IgD-negative memory B cell (primary cell): Measurements from ENCODE around the gene ZNF362. TPM values are rescaled to one million over a fixed set of nuclear protein-coding genes. Genes with fewer than 3 reads are reported as not detected.
A peak's percentile ranks its signal among the peaks of the same experiment; 100 is the strongest.

Experiments
- H3K27ac Mint-ChIP-seq, 3 donors: one replicate each; pipeline ENCODE4 v1.8.0; 2020 to 2022; ENCODE audit warnings: mild to moderate bottlenecking in 3 of 3, mixed read lengths in 3 of 3, moderate library complexity in 1 of 3
- H3K27me3 Mint-ChIP-seq: one replicate; pipeline ENCODE4 v1.8.0; 2021; ENCODE audit warnings: mixed read lengths
- H3K36me3 Mint-ChIP-seq: one replicate; pipeline ENCODE4 v1.8.0; 2020; ENCODE audit warnings: mild to moderate bottlenecking, mixed read lengths
- H3K4me1 Mint-ChIP-seq, 3 donors: one replicate each; pipeline ENCODE4 v1.8.0; 2020 to 2022; ENCODE audit warnings: mixed read lengths in 3 of 3, mild to moderate bottlenecking in 1 of 3
- H3K4me3 Mint-ChIP-seq, 4 donors: one replicate each; pipeline ENCODE4 v1.8.0; 2020 to 2022; ENCODE audit warnings: mild to moderate bottlenecking in 4 of 4, mixed read lengths in 4 of 4, moderate library complexity in 3 of 4
- H3K9me3 Mint-ChIP-seq, 3 donors: one replicate each; pipeline ENCODE4 v1.8.0; 2020 to 2021; ENCODE audit warnings: mixed read lengths in 3 of 3, mild to moderate bottlenecking in 1 of 3
- polyA plus RNA-seq: library from polyadenylated mRNA; unstranded; fragments of 300-500 nt; fragmentation: Illumina TruSeq; gene quantifications from one replicate; pipeline ENCODE4 v1.2.3, GENCODE V29; 2021

ZNF362 gene
- polyA plus RNA-seq, 1 donor from 2014 or later, result 20.4 TPM

GRCh38 chr1:33323663-33324477, 67.6 kb downstream of the ZNF362 start:
- no peaks in the 10 kb centered on the region for H3K27me3 Mint-ChIP-seq
- H3K4me3 Mint-ChIP-seq, result no peak overlapping the region
- H3K36me3 Mint-ChIP-seq, result peaks cover 4% of the 10 kb centered on the region
- H3K4me1 Mint-ChIP-seq, result peaks cover 0 to 2% (median 0%) of the 10 kb centered on the region in 3 donors
- H3K9me3 Mint-ChIP-seq, result no peaks in the 10 kb centered on the region
- no peak overlapping the region for H3K27ac Mint-ChIP-seq

GRCh38 chr1:33324677-33325575, 68.6 kb downstream of the ZNF362 start:
- no peaks in the 10 kb centered on the region for H3K27me3 Mint-ChIP-seq
- H3K4me3 Mint-ChIP-seq, result no peak overlapping the region
- peaks cover 4% of the 10 kb centered on the region for H3K36me3 Mint-ChIP-seq
- no peak overlapping the region for H3K27ac Mint-ChIP-seq
- H3K4me1 Mint-ChIP-seq, result peaks cover 0 to 2% (median 0%) of the 10 kb centered on the region in 3 donors
- no peaks in the 10 kb centered on the region for H3K9me3 Mint-ChIP-seq

GRCh38 chr1:33326785-33327184, 70.5 kb downstream of the ZNF362 start:
- Mint-ChIP-seq H3K4me3 (no peak overlapping the region), H3K9me3 (no peaks in the 10 kb centered on the region), H3K36me3 (peaks cover 1% of the 10 kb centered on the region), H3K27ac (no peak overlapping the region), H3K27me3 (no peaks in the 10 kb centered on the region), H3K4me1 (peaks cover 0 to 2% (median 0%) of the 10 kb centered on the region in 3 donors)

- peaks cover 0 to 2% (median 0%) of the 10 kb centered on the region in 3 donors for H3K4me1 Mint-ChIP-seq
- no peaks in the 10 kb centered on the region for H3K9me3 Mint-ChIP-seq
- H3K27me3 Mint-ChIP-seq, result no peaks in the 10 kb centered on the region
- H3K36me3 Mint-ChIP-seq, result peaks cover 1% of the 10 kb centered on the region
- H3K27ac Mint-ChIP-seq, result no peak overlapping the region
- no peak overlapping the region for H3K4me3 Mint-ChIP-seq
These were observed 71.5 kb downstream of the ZNF362 start for GRCh38 chr1:33327587-33328325.

- Mint-ChIP-seq H3K27me3 (no peaks in the 10 kb centered on the region), H3K4me1 (peaks cover 0 to 3% (median 0%) of the 10 kb centered on the region in 3 donors), H3K4me3 (no peak overlapping the region), H3K9me3 (no peaks in the 10 kb centered on the region), H3K36me3 (peaks cover 1% of the 10 kb centered on the region), H3K27ac (no peak overlapping the region)
These were observed 72.5 kb downstream of the ZNF362 start for GRCh38 chr1:33328817-33329216.

- Mint-ChIP-seq H3K27ac (no peak overlapping the region), H3K36me3 (peaks cover 1% of the 10 kb centered on the region), H3K9me3 (no peaks in the 10 kb centered on the region), H3K4me1 (peaks cover 0 to 3% (median under 1%) of the 10 kb centered on the region in 3 donors), H3K4me3 (no peak overlapping the region), H3K27me3 (no peaks in the 10 kb centered on the region)
These were observed 73.5 kb downstream of the ZNF362 start for GRCh38 chr1:33329600-33330305.

- Mint-ChIP-seq H3K27me3 (no peaks in the 10 kb centered on the region), H3K27ac (no peak overlapping the region), H3K4me3 (no peak overlapping the region), H3K36me3 (peaks cover 1% of the 10 kb centered on the region), H3K9me3 (no peaks in the 10 kb centered on the region), H3K4me1 (peaks cover 3 to 7% (median 7%) of the 10 kb centered on the region in 3 donors)
These were observed 74.1 kb downstream of the ZNF362 start for GRCh38 chr1:33330361-33330890.

- H3K27ac Mint-ChIP-seq, result no peak overlapping the region
- H3K4me1 Mint-ChIP-seq, result peaks cover 3 to 7% (median 7%) of the 10 kb centered on the region in 3 donors
- H3K4me3 Mint-ChIP-seq, result no peak overlapping the region
- no peaks in the 10 kb centered on the region for H3K27me3 Mint-ChIP-seq
- no peaks in the 10 kb centered on the region for H3K9me3 Mint-ChIP-seq
- H3K36me3 Mint-ChIP-seq, result peaks cover 1% of the 10 kb centered on the region
These were observed 74.6 kb downstream of the ZNF362 start for GRCh38 chr1:33330906-33331305.

- peak overlapping the region in 1 of 3 donors; percentile 31 for H3K27ac Mint-ChIP-seq
- H3K27me3 Mint-ChIP-seq, result no peaks in the 10 kb centered on the region
- peaks cover under 1% of the 10 kb centered on the region for H3K36me3 Mint-ChIP-seq
- no peaks in the 10 kb centered on the region for H3K9me3 Mint-ChIP-seq
- peak overlapping the region in 1 of 4 donors; percentile 33 for H3K4me3 Mint-ChIP-seq
- H3K4me1 Mint-ChIP-seq, result peaks cover 3 to 10% (median 7%) of the 10 kb centered on the region in 3 donors
These were observed 75.4 kb downstream of the ZNF362 start for GRCh38 chr1:33331444-33332356.

- Mint-ChIP-seq H3K27ac (no peak overlapping the region), H3K4me1 (peaks cover 3 to 10% (median 7%) of the 10 kb centered on the region in 3 donors), H3K4me3 (no peak overlapping the region), H3K27me3 (no peaks in the 10 kb centered on the region), H3K36me3 (no peaks in the 10 kb centered on the region), H3K9me3 (no peaks in the 10 kb centered on the region)
These were observed 76.1 kb downstream of the ZNF362 start for GRCh38 chr1:33332357-33332789.

- H3K4me1 Mint-ChIP-seq, result peaks cover 3 to 10% (median 7%) of the 10 kb centered on the region in 3 donors
- no peaks in the 10 kb centered on the region for H3K36me3 Mint-ChIP-seq
- H3K27ac Mint-ChIP-seq, result no peak overlapping the region
These were observed 76.6 kb downstream of the ZNF362 start for GRCh38 chr1:33332881-33333280.

GRCh38 chr1:33334081-33334552, 77.8 kb downstream of the ZNF362 start:
- H3K36me3 Mint-ChIP-seq, result no peaks in the 10 kb centered on the region
- H3K27me3 Mint-ChIP-seq, result no peaks in the 10 kb centered on the region
- H3K27ac Mint-ChIP-seq, result no peak overlapping the region
- H3K9me3 Mint-ChIP-seq, result no peaks in the 10 kb centered on the region
- no peak overlapping the region for H3K4me3 Mint-ChIP-seq
- H3K4me1 Mint-ChIP-seq, result peaks cover 4 to 10% (median 7%) of the 10 kb centered on the region in 3 donors

More at GRCh38 chr1:33332881-33333280, 76.6 kb downstream of the ZNF362 start:
- Mint-ChIP-seq H3K9me3 (no peaks in the 10 kb centered on the region), H3K27me3 (no peaks in the 10 kb centered on the region), H3K4me3 (no peak overlapping the region)

GRCh38 chr1:33335020-33335419, 78.7 kb downstream of the ZNF362 start:
- Mint-ChIP-seq H3K9me3 (no peaks in the 10 kb centered on the region), H3K27ac (no peak overlapping the region), H3K36me3 (no peaks in the 10 kb centered on the region), H3K27me3 (no peaks in the 10 kb centered on the region), H3K4me3 (no peak overlapping the region), H3K4me1 (peaks cover 7 to 14% (median 7%) of the 10 kb centered on the region in 3 donors)
